Esophagus (tissue), 2 donors: ENCODE data around the gene ARHGAP4. TPM values are rescaled to one million over a fixed set of nuclear protein-coding genes. Genes with fewer than 3 reads are reported as not detected.

Experiments
- H3K27ac ChIP-seq, 2 donors: one replicate each; pipeline ENCODE4 v1.5.1; 2013; ENCODE audit warnings: low read depth in 2 of 2, mild to moderate bottlenecking in 2 of 2, inconsistent platforms in 1 of 2, low read length in 1 of 2, moderate library complexity in 1 of 2
- H3K27me3 ChIP-seq, 2 donors: one replicate each; pipeline ENCODE4 v1.6.1; 2013; ENCODE audit warnings: low read length in 2 of 2, control low read depth in 1 of 2, mild to moderate bottlenecking in 1 of 2; ENCODE audit not compliant: insufficient read depth in 2 of 2, control insufficient read depth in 1 of 2
- H3K36me3 ChIP-seq, 2 donors: one replicate each; pipeline ENCODE4 v1.6.1; 2013; ENCODE audit warnings: low read length in 1 of 2; ENCODE audit not compliant: control insufficient read depth in 2 of 2, insufficient read depth in 2 of 2
- H3K4me1 ChIP-seq, 2 donors: one replicate each; pipeline ENCODE4 v1.6.1; 2013; ENCODE audit warnings: low read length in 1 of 2; ENCODE audit not compliant: control insufficient read depth in 2 of 2, insufficient read depth in 2 of 2
- H3K4me3 ChIP-seq, 2 donors: one replicate each; pipeline ENCODE4 v1.5.1; 2013; ENCODE audit warnings: low read length in 2 of 2, mild to moderate bottlenecking in 2 of 2, low read depth in 1 of 2, moderate library complexity in 1 of 2
- H3K9me3 ChIP-seq, 2 donors: one replicate each; pipeline ENCODE4 v1.6.1; 2013; ENCODE audit warnings: mild to moderate bottlenecking in 2 of 2, low read depth in 1 of 2, low read length in 1 of 2, moderate library complexity in 1 of 2; ENCODE audit not compliant: control insufficient read depth in 2 of 2, insufficient read depth in 1 of 2
- WGBS, 2 donors: extraction: QIAGEN DNeasy Blood & Tissue Kit; methylation state at CpG; one replicate each; pipeline ENCODE4 v1.1.7; 2013; 5-methylcytosine and 5-hydroxymethylcytosine counted together
- polyA plus RNA-seq, 2 donors: library from polyadenylated mRNA; stranded (reverse); fragments of 200-250 nt; gene quantifications; one replicate each; pipeline ENCODE4 v1.2.3, GENCODE V29; 2013
- donor health status: healthy with polysubstance abuse.
- donor health status: Bipolar disorder and iron deficiency.

The ARHGAP4 gene
- polyA plus RNA-seq, 2 donors: 10.6 to 23.4 TPM

DNA sequence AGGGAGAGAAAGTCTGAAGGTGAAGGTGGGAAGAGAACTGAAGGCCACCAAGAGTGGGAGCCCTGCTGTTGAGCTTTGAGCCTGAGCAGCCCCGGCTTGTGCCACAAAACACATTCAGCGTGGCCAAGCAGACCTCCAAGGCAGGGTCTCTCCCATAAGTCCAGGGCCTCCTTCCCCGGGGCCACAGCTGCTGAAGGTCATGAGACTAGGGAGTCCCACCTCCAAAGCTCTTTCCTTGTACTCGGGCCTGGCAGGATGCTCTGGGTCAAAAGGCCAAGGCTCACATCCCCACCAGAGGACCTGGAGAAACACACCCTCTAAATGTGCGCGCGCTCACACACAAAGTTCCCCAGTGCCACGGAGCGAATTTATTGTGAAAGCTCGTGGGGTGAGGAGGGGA is 3.5 kb upstream of the ARHGAP4 start:
- H3K27me3 ChIP-seq: no peaks in the 10 kb centered on the region
- H3K4me1 ChIP-seq: peaks cover 0 to 10% of the 10 kb centered on the region in 2 donors
- 84 to 85% methylated on average over 9 to 10 of the region's 10 CpGs for WGBS, 2 donors
- no peaks in the 10 kb centered on the region for H3K9me3 ChIP-seq
- no peak overlapping the region for H3K4me3 ChIP-seq
- peaks cover 0 to 21% of the 10 kb centered on the region in 2 donors for H3K36me3 ChIP-seq
- peak overlapping the region; percentile 58 to 73 for H3K27ac ChIP-seq

DNA sequence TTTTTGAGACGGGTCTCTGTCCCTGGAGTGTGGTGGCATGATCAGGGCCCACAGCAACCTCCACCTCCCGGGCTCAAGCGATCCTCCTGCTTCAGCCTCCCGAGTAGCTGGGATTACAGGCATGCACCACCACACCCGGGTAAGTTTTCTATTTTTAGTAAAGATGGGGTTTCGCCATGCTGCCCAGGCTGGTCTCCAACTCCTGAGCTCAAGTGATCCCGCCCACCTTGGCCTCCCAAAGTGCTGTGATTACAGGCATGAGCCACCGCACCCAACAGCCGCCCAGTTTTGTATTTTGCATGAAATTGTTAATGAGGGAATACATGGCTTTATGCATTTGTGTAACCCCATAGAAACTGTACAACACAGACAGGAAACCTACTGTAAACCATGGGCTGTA is 2.8 kb upstream of the ARHGAP4 start:
- H3K4me1 ChIP-seq: peaks cover 0 to 10% of the 10 kb centered on the region in 2 donors
- peaks cover 0 to 21% of the 10 kb centered on the region in 2 donors for H3K36me3 ChIP-seq
- peak overlapping the region; percentile 69 to 73 for H3K27ac ChIP-seq
- no peak overlapping the region for H3K4me3 ChIP-seq
- no peaks in the 10 kb centered on the region for H3K9me3 ChIP-seq
- no peaks in the 10 kb centered on the region for H3K27me3 ChIP-seq
- WGBS, 2 donors: 17 to 47% methylated on average over 9 of the region's 9 CpGs

GRCh38 chrX:153927922-153928760 is 2.1 kb upstream of the ARHGAP4 start:
- no peaks in the 10 kb centered on the region for H3K9me3 ChIP-seq
- H3K4me3 ChIP-seq: peak overlapping the region; percentile 56 to 69
- H3K27me3 ChIP-seq: no peaks in the 10 kb centered on the region
- 1 to 6% methylated on average over 50 to 76 of the region's 76 CpGs for WGBS, 2 donors
- peak overlapping the region; percentile 99 for H3K27ac ChIP-seq
- H3K36me3 ChIP-seq: peaks cover 0 to 21% of the 10 kb centered on the region in 2 donors
- peaks cover 0 to 13% of the 10 kb centered on the region in 2 donors for H3K4me1 ChIP-seq

DNA sequence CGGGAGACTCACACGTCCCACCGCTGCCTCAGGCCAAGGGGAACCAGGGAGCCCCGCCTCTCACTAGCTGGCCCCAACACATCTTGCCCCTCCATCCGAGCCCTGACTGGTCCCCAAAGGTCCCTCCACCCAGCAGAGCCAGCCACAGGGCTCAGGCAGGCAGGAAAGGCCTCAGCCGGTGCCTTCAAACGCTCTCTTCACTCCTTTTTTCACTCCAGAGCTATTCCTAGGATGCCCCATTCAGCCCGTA is 1.5 kb upstream of the ARHGAP4 start:
- H3K4me3 ChIP-seq: peak overlapping the region; percentile 56 to 69
- no peaks in the 10 kb centered on the region for H3K9me3 ChIP-seq
- peaks cover 0 to 21% of the 10 kb centered on the region in 2 donors for H3K36me3 ChIP-seq
- peak overlapping the region; percentile 99 for H3K27ac ChIP-seq
- 0 to 19% methylated on average over 8 of the region's 8 CpGs for WGBS, 2 donors
- peaks cover 0 to 13% of the 10 kb centered on the region in 2 donors for H3K4me1 ChIP-seq
- no peaks in the 10 kb centered on the region for H3K27me3 ChIP-seq

- H3K36me3 ChIP-seq: peaks cover 0 to 20% of the 10 kb centered on the region in 2 donors
- H3K4me1 ChIP-seq: peaks cover 0 to 13% of the 10 kb centered on the region in 2 donors
- 1 to 31% methylated on average over 28 to 31 of the region's 31 CpGs for WGBS, 2 donors
- no peaks in the 10 kb centered on the region for H3K27me3 ChIP-seq
- H3K4me3 ChIP-seq: peak overlapping the region; percentile 56 to 69
- H3K27ac ChIP-seq: peak overlapping the region; percentile 99
- no peaks in the 10 kb centered on the region for H3K9me3 ChIP-seq
These were observed 1.0 kb upstream of the ARHGAP4 start for GRCh38 chrX:153926858-153927671.

DNA sequence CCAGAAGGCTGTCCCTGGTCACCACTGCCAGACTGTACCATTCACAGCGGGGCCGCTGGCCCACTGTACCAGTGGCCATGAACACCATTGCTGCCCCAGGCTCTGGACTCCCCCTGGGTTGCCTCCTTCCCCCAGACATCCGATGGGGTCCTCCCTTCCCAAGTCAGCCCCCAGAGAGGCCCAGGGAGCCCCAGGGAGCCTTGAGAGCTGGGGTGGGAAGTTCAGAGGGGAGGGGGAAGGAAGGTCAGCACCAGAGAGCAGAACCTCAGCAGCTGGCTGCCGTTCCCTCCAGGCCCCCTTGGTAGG is 441 bp upstream of the ARHGAP4 start:
- WGBS, 2 donors: 25 to 27% methylated on average over 3 to 4 of the region's 4 CpGs
- Histone ChIP-seq H3K27me3 (no peaks in the 10 kb centered on the region), H3K27ac (peak overlapping the region; percentile 99), H3K4me1 (peaks cover 0 to 13% of the 10 kb centered on the region in 2 donors), H3K36me3 (peaks cover 0 to 15% of the 10 kb centered on the region in 2 donors), H3K9me3 (no peaks in the 10 kb centered on the region), H3K4me3 (peak overlapping the region; percentile 20 to 34)

DNA sequence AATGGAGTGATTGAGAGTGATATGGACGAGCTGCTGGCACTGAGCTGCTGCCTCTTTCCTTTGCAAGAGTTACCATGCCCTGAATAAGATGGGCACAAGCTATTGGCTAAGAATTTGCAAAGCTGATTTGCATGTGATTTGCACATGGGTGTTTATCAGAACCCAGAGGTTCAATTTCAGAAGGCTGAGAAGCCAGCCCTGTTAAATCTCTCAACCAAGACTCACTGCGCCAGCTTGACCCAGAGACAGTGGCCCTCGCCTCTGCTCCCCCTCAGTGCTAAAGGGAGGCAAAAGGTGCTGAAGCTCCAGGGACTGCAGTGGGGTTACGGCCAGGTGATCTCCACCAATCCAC is 701 bp downstream of the ARHGAP4 start:
- peak overlapping the region in 1 of 2 donors; percentile 47 for H3K27ac ChIP-seq
- no peaks in the 10 kb centered on the region for H3K9me3 ChIP-seq
- peak overlapping the region in 1 of 2 donors; percentile 37 for H3K4me3 ChIP-seq
- WGBS, 2 donors: 70 to 75% methylated on average over 4 of the region's 4 CpGs
- H3K4me1 ChIP-seq: peaks cover 0 to 13% of the 10 kb centered on the region in 2 donors
- H3K36me3 ChIP-seq: peaks cover 0 to 6% of the 10 kb centered on the region in 2 donors
- H3K27me3 ChIP-seq: no peaks in the 10 kb centered on the region

DNA sequence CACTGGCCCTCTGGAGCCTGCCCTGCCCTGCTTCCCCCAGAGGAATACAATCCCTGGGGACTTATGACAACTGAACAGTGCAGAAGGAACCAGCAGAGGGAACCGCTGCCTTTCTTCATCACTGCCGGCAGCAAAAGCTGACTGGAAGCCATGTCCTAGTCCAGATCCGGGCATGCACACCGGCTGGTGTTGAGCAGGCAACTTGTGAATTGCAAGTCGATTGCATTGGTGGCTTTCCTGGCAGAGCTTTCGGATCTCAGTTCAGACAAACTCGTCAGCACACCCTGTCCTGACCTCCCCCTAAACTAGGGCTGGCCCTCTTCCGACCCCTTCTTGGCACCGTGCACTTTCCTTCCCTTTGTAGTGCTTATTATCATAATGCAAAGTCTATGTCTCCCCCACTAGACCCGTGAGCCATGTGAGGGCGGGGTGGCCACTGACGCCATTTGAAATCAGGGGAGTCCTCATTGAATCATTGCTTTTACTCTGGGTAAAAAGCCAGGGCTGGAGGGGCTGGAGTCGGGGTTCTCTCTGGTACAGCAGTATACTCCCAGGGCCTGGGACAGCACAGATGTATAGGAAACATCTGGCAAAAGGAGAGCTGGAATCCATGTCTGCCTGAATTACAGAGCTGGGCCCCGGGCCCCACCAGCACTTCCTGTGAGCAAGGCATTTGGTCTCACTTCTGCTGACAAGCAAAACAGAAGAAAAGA is 1.8 kb downstream of the ARHGAP4 start:
- H3K4me3 ChIP-seq: no peak overlapping the region
- H3K9me3 ChIP-seq: no peaks in the 10 kb centered on the region
- no peaks in the 10 kb centered on the region for H3K36me3 ChIP-seq
- peaks cover 0 to 11% of the 10 kb centered on the region in 2 donors for H3K4me1 ChIP-seq
- 27 to 49% methylated on average over 14 of the region's 14 CpGs for whole genome bisulfite sequencing, 2 donors
- H3K27ac ChIP-seq: peak overlapping the region; percentile 19 to 31
- peaks cover 0 to 4% of the 10 kb centered on the region in 2 donors for H3K27me3 ChIP-seq
